Activated effector memory CD4-positive, alpha-beta T cell treated with Interleukin-2 at 50 U/mL for 16 hours (primary cell): Measurements from ENCODE around the gene ATP6V1F.

Source experiments
- DNase-seq: peaks from one replicate; pipeline ENCODE4 v3.0.0-alpha.2; 2020

The ATP6V1F gene

DNA sequence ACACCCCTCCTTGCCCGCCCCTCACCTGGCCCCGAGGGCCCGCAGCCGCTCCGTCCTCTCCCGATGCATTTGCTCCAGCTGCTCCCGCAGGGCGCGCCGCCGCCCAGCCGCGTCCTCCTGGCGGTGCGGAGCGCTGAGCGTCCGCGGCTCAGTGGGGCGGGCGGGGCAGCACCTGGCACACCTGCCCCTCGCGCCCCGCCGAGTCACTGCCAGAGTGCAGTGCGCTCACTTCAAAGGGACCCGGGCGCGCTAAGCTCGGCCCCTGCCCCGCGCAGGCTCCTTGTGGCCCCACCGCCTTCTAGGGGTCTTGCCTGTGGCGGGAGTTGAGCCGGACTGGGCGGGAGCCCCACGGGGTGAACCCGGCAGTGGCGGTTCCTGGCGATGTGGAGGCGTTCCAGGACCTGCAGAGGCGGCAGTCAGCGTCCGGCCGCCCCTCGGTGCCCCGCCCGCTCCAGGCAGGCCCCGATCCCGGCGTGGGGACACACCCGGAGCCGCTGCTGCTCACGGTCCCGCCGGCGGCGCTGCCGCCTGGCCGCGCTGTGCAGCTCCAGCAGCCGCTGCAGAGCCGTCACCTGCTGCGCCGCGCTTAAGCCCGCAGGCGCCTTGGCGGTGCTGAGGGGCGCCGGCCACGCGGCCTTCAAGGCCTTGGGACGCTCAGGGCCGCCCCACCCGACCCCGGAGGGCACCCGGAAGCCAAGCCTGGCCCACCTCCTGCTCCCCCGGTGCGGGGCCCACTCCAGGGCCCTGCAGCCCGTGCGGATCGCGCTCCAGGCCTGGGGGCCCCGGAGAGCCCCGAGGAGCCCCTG, 6.7 kb downstream of the ATP6V1F start:
- DNase-seq, result peak; percentile 38

DNA sequence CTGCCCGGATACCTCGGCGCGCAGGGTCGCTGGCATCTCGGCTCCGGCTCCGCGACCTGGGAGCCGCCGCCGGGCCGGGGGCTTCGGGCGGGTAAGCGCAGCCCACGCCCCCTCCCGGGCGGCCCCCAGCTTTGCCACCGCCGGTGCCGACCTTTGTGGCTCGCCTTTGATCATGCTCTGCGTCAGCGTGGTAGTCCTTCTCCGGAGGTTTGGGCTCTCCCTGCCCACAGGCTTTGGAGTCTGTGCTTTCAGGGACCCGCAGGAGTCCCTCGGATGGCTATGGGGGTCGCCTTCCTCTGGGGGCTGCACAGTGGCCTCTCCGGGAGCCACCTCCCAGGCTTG, 7.3 kb downstream of the ATP6V1F start:
- peak; percentile 8 for DNase-seq

DNA sequence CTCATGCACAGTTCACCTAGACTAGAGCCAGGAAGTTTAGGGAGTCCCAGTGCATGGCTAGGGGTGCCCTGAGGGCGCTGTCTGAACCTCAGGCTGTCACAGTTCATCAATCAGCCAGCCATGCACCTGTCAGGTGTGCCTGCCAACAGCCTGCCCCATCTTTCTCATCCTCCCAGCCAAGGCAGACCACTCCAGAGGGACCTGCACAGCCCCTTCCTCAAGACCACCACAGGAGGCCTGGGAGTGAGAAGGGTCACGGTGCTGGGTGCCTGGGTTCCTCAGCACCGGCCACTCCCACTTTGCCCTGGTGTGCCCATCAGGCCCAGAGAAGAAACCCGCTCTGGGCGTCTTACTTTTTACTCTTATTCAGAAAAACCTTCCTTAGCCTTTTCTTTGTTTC, 8.4 kb downstream of the ATP6V1F start:
- DNase-seq, result no peak

DNA sequence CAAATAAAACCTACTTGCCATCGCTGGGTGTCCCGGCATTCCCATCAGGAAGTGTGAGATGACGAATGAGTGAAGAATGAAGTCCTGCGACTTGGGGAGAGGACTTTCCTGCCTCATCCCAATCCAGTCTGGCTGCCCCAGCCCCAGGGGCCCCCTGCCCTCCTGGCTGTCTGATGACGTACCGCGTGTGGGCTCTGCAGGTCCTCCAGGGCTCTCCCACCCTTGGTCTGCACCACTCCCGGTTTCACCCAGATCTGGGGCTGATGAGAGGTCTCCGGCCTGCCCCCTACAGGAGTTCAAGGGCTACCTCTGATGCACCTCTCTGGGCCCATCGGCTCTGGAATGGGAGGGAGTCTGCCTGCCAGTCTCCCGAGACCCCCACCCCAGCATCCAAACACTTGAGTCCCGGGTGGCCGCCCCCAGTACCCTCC, 9.8 kb downstream of the ATP6V1F start:
- no peak for DNase-seq

DNA sequence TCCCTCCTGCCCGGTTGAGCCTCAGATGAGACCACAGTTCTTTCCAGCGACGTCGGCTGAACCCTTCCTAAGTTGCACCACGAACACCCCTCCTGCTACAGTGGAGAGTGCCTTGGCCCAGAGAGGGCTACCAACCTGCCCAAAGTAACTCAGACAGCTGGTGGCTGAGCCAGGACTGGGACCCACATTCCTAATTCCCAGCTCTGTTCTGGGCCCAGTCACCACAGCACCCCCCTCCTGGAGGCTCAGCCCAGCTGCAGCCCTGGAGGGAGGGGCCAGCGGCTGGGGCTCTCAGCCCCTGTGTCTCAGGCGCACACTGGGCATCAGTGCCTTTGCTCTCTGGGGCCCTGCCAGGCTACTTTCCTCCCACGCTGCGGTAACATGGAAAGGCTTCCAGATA, 10.6 kb downstream of the ATP6V1F start:
- DNase-seq, result no peak

DNA sequence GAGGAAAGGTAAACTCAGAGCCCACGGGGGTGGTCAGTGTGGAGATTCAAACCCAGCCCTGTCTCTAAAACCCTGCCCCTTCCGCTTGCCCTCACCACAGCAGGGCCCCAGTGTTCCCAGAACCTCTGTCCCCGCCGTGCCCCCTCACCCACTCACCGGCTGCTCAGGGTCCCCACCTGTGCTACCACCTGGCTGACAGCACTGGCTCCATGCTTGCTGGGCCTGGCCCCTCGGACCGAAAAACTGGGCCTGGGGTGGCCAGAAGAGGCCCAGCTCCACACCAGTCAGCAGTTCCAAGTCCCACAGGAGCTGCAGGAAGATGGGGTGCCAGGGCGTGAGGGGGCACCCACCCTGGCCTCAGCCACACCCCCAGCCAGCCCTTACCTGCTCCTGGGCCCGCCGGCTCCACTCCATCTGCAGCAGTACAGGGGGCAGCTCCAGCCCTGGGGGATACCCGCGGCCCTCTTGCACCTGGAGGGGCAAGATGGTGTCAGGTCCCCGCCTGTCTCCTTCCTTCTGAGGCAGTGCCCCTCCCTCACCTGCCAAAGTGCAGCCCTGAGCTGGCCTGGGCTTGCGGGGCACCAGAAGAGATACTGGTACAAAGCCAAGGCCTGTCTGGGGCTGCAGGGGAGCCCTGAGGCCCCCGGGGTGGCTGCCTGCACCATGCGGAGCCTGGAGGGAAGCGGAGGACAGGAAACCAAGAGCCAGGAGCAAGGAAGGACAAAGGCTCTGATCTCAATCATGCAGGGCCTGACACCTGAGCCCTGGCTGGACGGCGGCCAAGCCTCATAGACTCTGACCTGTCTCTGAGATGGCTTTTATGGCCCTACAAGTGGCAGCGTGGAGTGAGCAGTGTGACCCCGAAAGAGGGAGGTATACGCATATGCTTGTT, 11.7 kb downstream of the ATP6V1F start:
- no peak for DNase-seq

DNA sequence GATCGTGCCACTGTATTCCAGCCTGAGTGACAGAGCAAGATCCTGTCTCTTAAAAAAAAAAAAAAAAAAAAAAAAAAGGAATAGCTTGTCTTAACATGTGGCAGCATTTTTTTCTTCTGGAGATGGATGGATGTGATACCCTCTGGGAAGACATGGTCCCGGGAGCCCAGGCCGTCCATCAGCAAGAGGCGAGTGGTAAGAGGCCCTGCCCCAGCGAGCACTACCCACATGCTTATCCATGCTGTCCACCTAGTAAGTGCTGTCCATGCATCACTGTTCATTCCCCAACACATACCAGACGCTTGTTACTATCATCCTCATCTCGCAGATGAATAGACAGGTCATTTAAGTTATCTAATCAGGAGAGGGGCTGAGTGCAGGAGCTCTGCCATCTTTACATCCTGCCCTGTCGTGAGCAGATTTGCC, 12.9 kb downstream of the ATP6V1F start:
- no peak for DNase-seq

DNA sequence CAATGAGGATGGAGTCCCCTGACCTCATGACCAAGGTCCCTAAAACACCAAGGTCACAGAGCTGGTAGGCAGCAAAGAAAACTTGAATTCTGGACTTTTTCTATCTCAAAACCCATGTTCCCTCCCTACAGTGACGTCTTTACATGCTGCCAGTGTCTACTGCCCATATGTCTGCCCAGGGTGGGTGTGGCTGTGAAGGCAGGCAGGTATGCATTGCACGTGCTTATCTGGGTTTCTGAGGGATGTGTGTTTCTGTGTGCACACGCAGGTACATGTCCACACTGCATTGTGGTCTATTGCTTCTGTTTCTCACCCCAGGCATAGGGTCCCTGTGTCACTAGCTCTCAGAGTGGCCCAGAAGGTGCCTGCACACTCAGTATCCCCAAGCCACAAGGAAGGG, 13.5 kb downstream of the ATP6V1F start:
- no peak for DNase-seq

DNA sequence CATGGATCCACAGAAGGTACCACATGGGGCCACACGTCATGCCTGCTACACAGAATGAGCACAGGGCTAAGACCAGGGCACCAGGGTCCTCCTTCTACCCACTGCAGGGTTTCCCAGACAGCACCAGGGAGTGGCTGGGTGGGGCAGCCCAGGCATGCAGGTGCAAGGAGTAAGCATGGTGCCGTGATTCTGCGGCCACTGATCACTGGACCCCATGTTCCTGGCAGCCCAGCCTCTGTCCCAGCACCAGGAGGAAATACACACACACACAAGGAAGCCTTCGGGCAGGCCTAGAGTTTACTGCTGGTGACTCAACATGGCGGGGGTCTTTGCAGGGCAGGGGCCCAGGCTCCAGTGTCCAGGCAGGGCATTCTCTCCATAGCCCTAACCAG, 13.9 kb downstream of the ATP6V1F start:
- DNase-seq, result no peak

DNA sequence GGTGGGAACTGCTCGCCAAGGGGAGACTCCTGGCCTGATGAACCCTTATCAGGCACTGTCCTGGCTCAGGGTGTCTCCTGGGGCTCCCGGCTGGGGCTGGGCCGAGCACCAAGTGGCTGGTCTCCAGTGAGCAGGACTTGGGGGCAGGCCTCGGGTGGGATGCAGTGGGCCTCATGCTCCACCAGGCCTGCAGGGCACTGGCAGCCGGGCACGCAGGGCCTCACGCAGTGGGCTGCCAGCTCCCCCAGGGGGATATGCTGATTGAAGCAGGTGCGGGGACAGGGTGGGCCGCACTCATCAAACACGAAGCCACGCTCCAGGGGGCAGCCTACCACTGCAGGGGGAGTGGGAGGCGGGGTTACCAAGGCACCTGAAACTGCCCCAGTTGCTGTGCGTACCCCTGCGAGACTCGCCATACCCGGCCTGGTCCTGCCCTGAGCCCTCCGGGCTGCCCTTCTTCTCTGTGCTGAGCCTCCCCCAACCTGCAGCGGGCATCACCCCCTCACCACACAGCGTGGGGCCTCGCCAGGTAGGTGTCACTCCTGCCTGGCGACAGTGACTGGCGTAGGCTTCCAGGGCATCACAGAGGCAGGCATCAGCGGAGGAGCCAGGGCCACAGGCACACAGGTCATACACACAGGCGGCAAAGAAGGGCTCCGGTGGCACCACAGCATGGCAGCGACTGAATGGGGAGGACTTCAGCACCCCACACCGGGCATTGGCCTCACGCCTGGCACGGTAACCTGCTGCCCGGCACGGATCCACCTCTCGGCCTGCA, 14.5 kb downstream of the ATP6V1F start:
- DNase-seq, result no peak

DNA sequence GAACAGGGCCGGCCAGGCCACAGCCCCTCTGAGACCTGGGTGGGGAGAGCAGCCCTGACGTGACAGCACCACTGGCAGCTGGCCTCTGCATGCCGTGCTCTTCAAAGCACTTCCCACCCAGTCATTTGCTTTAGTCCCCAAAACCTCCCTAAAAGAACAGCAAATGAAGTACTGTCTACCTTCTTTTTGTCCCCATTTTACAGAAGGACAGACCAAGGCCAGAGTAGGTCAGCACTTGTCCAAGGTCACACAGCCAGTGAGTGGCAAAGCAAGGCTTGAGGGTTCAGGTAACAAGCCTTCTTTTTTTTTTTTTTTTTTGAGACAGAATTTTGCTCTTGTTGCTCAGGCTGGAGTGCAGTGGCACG, 15.1 kb downstream of the ATP6V1F start:
- DNase-seq, result no peak

DNA sequence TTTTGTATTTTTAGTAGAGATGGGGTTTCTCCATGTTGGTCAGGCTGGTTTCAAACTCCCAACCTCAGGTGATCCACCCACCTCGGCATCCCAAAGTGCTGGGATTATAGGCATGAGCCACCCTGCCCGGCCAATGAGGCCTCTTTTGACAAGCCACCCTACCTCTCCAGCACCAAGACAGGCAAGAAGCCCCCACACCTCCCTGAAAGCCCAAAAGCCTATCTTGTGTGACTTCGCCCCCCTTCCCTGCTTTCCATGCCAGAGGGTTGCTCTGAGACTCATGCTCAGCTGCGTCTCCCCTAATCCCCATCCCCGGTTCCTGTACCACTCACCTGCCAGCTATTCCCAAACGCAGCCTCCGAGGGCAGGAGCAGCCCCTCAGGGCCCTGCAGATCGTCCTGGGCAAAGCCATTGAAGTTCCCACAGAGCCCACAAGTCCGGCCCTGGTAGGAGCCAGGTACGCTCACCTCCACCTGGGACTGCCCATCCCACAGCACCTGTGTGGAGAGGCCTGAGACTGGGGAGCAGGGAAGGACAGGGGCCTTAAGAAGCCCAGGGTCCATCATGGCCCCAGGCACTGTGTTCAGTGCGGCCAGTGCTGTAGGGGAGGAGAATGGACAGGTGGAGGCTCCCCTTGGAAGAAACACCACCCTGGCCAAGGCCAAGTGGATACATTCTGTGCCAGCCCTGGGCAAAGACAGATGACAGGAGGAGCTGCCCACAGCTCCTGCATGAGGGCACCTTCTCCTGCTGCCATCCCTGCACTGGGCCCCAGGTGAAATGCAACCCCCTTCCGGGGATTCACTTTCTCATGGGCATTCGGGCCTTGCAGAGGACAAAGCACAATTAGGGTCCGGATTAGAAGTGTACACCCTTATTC, 15.8 kb downstream of the ATP6V1F start:
- no peak for DNase-seq

DNA sequence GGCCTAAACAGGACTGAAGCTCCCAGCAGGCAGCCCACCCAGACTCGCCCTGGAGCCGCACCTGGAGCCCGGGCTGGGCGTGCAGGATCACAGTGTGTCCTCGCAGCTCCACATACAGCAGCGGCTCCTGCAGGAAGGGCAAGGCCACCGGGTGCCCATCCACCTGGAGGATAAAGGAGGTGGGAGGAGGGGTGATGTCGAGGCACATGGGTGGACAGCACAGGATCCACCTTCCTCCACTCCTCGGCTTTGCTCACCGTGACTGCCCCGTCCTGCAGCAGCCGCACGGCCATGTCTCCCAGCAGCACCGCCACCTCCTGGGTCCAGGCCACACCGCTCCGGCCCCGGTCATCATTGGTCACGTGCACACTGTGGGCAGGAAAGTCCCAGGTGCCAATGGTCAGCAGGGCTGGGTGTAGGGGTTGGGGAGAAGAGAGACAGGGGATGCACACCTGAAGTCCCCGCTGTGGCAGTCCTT, 16.8 kb downstream of the ATP6V1F start:
- DNase-seq, result no peak

DNA sequence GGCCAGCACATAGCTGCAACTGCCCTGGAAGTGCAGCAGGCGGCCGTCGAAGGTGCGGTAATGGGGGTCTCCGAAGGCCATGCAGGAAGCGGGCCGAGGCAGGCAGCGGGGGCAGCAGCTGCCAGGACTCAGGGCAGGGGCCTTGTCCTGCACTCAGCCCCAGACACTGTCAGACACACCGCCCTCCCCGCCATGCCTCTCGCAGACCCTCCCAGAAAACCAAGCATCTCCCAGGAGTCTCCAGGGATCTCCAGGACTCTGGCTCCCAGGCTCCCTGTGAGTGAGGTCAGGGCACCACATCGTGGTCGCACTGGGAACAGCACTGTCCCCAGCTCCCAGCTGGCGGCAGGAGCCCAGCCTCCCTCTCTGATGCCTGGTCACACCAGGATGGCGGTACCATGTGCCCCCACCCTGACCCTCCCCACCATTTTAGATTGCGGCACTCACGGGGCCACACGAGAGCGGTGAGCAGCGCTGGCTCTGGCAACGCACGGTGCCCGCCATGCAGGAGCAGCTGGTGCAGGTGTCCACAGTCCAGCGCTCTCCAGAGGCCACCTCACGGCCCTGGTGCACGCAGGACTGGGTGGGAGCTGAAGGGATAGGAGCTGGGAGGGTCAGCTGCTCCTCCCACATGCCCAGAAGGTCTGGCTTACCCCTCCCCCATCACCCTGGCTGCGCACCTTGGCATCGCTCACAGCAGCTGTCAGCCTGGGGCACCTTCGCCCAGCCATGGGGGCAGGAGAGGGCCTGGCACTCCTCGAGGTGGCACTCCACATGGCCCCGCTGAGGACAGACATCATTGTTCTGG, 17.5 kb downstream of the ATP6V1F start:
- DNase-seq, result no peak

DNA sequence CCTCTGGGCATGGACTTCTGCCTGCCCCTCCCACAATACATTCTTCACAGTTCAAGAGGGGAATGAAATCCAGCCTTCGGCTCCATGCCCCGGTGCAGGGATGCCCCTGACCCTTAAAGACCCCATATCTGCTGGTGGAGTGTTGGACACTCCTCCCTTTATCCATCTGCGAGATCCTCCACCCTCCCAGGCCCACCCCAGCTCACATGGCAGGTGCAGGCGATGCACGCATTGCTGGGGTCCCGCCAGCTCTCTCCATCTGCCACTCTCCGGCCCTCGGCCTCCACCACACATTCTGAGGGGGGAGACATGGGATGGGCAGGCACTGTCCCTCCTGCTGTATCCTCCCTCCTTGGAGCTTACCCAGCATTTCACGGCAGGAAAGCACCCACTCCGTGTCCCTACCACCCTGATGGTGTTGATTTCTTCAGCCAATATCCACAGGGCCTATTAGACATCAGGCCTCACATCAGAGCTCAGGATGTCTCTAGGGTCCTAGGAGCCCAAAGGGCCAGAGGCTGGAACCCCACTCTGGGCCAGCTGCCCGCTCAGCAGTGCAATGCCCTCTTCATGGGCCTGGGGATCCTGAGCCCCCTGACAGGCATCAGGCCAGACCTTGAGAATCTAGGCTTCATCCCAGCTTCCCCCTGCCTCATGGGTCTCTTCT, 18.3 kb downstream of the ATP6V1F start:
- DNase-seq, result no peak

DNA sequence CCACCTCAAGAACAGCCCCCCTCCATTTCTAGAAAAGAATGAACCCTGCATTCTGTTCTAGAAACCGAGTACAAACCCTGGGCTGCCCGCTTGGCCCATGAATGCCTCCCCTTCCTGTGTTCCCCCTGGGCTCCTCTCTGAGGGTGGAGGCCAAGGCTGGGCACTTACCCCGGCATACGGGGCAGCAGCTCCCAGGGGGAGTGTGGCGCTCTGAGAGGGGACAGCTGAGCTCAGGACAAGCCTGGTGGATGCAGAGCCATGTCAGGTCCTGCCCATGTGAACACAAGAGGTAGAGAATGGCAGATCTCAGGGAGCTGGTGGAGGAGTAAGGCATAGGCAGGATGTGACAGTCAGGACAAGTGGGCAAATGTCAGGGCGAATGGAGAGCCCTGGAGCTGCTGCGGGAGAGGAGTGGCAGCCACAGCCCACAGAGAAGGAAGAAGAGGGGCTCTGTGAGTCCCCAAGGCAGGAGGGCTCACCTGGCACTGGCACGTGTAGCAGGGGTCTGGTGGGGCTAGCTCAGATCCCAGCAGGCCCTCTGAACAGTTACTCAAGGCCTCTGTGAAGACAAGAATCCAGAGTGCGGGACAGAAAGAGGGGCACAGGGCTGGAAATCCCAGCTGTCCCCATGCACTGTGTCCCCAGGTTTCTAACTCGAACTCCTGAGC, 18.9 kb downstream of the ATP6V1F start:
- DNase-seq, result no peak

DNA sequence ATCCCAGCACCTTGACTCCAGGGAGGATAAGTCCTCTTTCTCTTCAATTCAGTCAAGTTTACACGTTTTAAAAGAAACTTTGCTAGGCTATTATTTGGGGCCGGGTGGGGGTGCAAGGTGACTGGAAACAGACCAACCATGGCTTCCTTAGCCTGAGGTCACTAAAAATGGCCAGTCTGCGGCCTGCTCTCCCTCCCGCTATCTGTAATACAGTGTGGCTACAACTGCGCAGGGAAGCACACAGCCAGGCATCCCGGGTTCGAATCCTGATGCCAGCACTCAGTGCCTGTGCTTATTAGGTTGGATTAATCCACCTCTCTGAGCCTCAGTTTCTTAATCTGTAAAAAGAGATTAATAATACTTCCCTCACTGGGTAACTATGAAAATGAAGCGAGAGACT, 19.5 kb downstream of the ATP6V1F start:
- DNase-seq, result no peak

DNA sequence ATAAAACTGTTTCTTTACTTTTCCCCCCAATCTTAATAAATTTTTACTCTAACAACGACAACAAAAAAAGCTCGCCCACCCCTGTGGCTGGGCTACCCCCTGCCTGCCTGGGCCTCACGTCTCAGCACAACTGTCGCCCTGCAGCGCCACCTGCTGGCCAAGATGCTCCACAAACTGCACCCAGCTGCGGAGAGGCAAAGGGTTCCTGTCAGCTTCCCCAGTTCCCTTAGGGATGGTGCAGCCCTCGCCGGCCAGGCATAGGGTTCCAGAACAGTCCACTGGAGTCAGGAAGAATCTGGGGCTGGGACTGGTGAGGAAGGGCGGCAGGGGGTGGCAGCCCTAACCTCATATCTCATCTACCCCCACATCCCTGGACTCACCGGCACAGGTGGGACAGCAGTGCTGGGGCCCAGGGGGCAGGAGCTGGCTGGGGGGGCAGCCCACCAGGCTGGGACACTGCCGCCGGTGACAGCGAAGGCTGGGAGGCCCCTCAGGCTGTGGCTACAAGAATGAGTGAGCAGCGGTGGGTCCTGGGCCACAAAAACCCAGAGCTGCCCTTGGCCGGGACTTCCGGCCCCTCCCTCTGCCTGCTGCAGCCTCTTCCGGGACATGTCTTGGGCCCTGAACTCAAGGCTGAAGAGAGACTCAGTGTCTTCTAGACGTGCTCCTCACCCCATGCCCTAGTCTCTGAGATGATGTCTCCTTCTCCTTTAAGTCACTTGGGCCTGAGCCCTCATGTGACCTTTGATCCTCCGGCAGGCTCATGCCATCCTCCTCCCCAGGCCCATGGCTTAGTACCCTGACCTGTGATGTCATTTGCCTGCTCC, 21.2 kb downstream of the ATP6V1F start:
- peak; percentile 72 for DNase-seq
